ENCODE results near the gene ADAMTSL4. TPM values are rescaled to one million over a fixed set of nuclear protein-coding genes. Genes with fewer than 3 reads are reported as not detected.

The ADAMTSL4 gene
- total and polyA plus RNA-seq, 9 of the 15 experiments (the other 6 are each of a cell fraction or from before 2014, with no cell fraction given), result 12.7 to 212 (median 35.6) TPM

DNA sequence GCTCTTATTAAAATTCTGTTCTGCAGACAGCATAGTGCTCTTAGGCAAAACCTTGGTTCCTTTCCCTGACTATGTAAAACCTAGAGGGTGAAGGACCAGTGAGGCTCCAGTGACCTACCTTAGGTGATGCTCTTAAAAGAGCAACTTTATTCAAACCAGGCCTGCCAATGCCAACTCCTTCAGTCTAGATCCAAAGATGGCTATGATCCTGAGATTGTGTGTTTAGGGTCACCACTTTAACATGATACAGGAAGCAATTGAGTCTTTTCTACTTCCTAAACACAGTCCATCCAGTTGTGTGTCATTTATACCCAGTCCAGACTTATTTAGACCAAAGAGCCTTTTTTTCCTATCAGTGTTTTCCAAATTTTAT, 19.4 kb downstream of the ADAMTSL4 start (continued):
- TF ChIP-seq, protein P1, sequence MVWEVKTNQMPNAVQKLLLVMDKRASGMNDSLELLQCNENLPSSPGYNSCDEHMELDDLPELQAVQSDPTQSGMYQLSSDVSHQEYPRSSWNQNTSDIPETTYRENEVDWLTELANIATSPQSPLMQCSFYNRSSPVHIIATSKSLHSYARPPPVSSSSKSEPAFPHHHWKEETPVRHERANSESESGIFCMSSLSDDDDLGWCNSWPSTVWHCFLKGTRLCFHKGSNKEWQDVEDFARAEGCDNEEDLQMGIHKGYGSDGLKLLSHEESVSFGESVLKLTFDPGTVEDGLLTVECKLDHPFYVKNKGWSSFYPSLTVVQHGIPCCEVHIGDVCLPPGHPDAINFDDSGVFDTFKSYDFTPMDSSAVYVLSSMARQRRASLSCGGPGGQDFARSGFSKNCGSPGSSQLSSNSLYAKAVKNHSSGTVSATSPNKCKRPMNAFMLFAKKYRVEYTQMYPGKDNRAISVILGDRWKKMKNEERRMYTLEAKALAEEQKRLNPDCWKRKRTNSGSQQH (CRISPR knock-in tag; IDR thresholded peaks at IDR 0.05), result 0 out of 2 replicates have a peak, but pooled peaks have one; percentile 14
- no peak for TF ChIP-seq ZNF551 (CRISPR knock-in tag; IDR thresholded peaks at IDR 0.05)
- TF ChIP-seq, protein P2, sequence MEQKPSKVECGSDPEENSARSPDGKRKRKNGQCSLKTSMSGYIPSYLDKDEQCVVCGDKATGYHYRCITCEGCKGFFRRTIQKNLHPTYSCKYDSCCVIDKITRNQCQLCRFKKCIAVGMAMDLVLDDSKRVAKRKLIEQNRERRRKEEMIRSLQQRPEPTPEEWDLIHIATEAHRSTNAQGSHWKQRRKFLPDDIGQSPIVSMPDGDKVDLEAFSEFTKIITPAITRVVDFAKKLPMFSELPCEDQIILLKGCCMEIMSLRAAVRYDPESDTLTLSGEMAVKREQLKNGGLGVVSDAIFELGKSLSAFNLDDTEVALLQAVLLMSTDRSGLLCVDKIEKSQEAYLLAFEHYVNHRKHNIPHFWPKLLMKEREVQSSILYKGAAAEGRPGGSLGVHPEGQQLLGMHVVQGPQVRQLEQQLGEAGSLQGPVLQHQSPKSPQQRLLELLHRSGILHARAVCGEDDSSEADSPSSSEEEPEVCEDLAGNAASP (IDR thresholded peaks at IDR 0.05), result no peak
- 0 out of 2 replicates have a peak, but pooled peaks have one; percentile 13 for TF ChIP-seq CGGBP1 (CRISPR knock-in tag; IDR thresholded peaks at IDR 0.05)

DNA sequence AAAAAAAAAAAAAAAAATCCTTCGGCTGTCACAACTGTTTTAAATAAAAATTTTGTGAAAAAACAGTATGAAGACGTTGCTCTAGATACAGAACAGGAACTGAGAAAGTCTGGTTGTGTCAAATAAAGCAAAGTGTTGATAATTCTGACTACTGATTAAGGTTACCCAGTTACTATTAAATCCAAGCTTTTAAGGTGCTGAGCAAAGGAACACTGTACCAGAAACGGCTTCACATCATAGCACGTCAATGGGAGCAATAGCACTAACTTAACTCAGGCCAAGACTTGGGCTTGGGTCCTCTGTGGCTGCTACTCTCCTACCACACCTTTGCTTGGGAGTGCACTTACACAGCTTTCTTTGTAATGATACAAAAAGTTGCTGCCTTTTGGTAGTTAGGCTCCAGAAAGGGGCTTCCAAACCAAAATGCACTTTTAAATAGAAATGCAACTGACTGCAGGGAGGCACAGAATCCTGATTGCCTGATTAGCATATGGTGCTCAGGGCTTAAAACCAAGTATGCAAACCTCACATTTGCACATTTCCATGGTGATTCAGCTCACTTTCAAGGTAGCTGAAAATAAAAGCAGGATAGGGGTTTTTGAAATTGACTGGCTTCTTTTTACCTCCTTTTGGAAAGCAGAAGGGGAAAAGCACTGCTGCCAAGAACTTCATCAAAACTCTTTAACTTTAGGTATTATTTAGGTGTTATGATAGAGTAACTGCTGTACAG, 23.9 kb downstream of the ADAMTSL4 start:
- Histone ChIP-seq H4K20me1 (replicated peaks; ENCODE audit: control insufficient read depth, insufficient read depth, low read length) (peaks cover 45% of the 10 kb centered on the region), H3K9me3 (replicated peaks; ENCODE audit: control insufficient read depth, insufficient read depth, low read depth, low read length) (no peaks in the 10 kb centered on the region), H3K4me1 (replicated peaks in 1 of 2; ENCODE audit: control insufficient read depth in 2 of 2, insufficient read depth in 2 of 2, low read length in 2 of 2) (peaks cover 2 to 24% of the 10 kb centered on the region in 2 experiments), H3K9me1 (ENCODE audit: control insufficient read depth, insufficient read depth, low read length) (no peaks in the 10 kb centered on the region), H3K79me2 (ENCODE audit: control insufficient read depth, insufficient read depth, low read length) (peaks cover 50% of the 10 kb centered on the region), H3K4me2 (ENCODE audit: insufficient read depth, low read length) (no peak overlapping the region), H3K4me3 (no peak overlapping the region), H2AFZ (ENCODE audit: low read depth, low read length) (no peak overlapping the region), H3K27me3 (ENCODE audit: control insufficient read depth in 2 of 2, insufficient read depth in 2 of 2, low read length in 2 of 2) (no peaks in the 10 kb centered on the region), H3K27ac (ENCODE audit: extremely low read depth, low read depth, low read length) (no peak overlapping the region; the same call in 2 of the 3 replicates), H3K36me3 (ENCODE audit: control insufficient read depth, insufficient read depth, low read length) (peaks cover 56% of the 10 kb centered on the region), H3K9ac (ENCODE audit: insufficient read depth in 1 of 2, low read depth in 2 of 2, low read length in 2 of 2) (no peak overlapping the region; a peak in 1 of 4 replicates)
- ATAC-seq (peak; percentile 6; the same call in 1 of the 3 replicates), DNase-seq (ENCODE audit: extremely low read depth in 1 of 4, low spot score in 3 of 4) (no peak), FAIRE-seq (no peak)
- 83% methylated on average over 4 of the region's 4 CpGs for WGBS (ENCODE audit: insufficient coverage, low coverage, missing lambda C conversion rate)
- in situ Hi-C loops (cut with MboI) (no loop called here), intact Hi-C loops (cut with micrococcal nuclease) (no loop called here)
- ChIA-PET CTCF (ENCODE audit: low intra/inter-chr PET ratio) (interaction anchor here (0.6 kb wide), 1 partner anchor 27 kb away, joined by 4 read pairs; no protein-coding TSS in a partner anchor), POLR2A (interaction anchor here (0.8 to 11.0 kb wide), 3 partner anchors 10 to 57 kb away, joined by 4 to 148 read pairs (median 4); partner anchors contain the start of gene ENSA)
- BruUV-seq (replicated peaks), result no TSS peak
- TF ChIP-seq XRCC5 (IDR thresholded peaks at IDR 0.05; ENCODE audit: low read depth, low read length) (peak; percentile 50; the same call in 1 of the 2 replicates), MYNN (IDR thresholded peaks at IDR 0.05) (peak; percentile 43; the same call in 1 of the 2 replicates), MYNN (CRISPR knock-in tag; IDR thresholded peaks at IDR 0.05) (no peak), EWSR1 (IDR thresholded peaks at IDR 0.05; ENCODE audit: borderline replicate concordance, low read depth, partially characterized antibody) (peak; percentile 49), RBM34 (IDR thresholded peaks at IDR 0.05; ENCODE audit: borderline replicate concordance, insufficient read depth, low read length) (no peak), IRF1 (CRISPR knock-in tag; IDR thresholded peaks at IDR 0.05; ENCODE audit: borderline replicate concordance) (0 out of 2 replicates have a peak, but pooled peaks have one; percentile 69), ZNF57 (CRISPR knock-in tag; IDR thresholded peaks at IDR 0.05) (0 out of 2 replicates have a peak, but pooled peaks have one; percentile 23), MAZ (CRISPR knock-in tag; conservative IDR thresholded peaks at IDR 0.05 in 1 of 2, IDR thresholded peaks at IDR 0.05 in 1 of 2) (peak in 1 of 2 experiments; percentile 28; a peak in 1 of 4 replicates)
- TF ChIP-seq, protein P3, sequence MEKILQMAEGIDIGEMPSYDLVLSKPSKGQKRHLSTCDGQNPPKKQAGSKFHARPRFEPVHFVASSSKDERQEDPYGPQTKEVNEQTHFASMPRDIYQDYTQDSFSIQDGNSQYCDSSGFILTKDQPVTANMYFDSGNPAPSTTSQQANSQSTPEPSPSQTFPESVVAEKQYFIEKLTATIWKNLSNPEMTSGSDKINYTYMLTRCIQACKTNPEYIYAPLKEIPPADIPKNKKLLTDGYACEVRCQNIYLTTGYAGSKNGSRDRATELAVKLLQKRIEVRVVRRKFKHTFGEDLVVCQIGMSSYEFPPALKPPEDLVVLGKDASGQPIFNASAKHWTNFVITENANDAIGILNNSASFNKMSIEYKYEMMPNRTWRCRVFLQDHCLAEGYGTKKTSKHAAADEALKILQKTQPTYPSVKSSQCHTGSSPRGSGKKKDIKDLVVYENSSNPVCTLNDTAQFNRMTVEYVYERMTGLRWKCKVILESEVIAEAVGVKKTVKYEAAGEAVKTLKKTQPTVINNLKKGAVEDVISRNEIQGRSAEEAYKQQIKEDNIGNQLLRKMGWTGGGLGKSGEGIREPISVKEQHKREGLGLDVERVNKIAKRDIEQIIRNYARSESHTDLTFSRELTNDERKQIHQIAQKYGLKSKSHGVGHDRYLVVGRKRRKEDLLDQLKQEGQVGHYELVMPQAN (IDR thresholded peaks at IDR 0.05; ENCODE audit: borderline replicate concordance), result no peak

Measured in K562 (cell line).